Adrenal gland (tissue), 12 donors: ENCODE results near the gene CCNY. TPM values are rescaled to one million over a fixed set of nuclear protein-coding genes. Genes with fewer than 3 reads are reported as not detected.
A peak's percentile ranks its signal among the peaks of the same experiment; 100 is the strongest.

Source experiments
- DNase-seq, 7 donors: peaks; one replicate each; pipeline ENCODE4 v3.0.0-alpha.2; 2019 to 2020
- H3K27ac ChIP-seq, 5 donors: fragments of 200-600 bp; sonication (generic) in 4 of 5; 1 replicate in 3 of 5; 2 replicates in 2 of 5; pipeline versions ENCODE4 v1.5.1 to v1.8.0; 2016 to 2020; ENCODE audit warnings: mild to moderate bottlenecking in 1 of 5
- H3K27me3 ChIP-seq: fragments of 200-600 bp; 2 replicates; pipeline ENCODE4 v1.8.0; 2021
- H3K36me3 ChIP-seq, 2 donors: fragments of 200-600 bp; replicated peaks in 1 of 2; 1 replicate in 1 of 2; 2 replicates in 1 of 2; pipeline versions ENCODE4 v1.5.1 to v1.8.0; 2018 to 2022
- H3K4me1 ChIP-seq, 2 donors: fragments of 200-600 bp; replicated peaks in 1 of 2; 1 replicate in 1 of 2; 2 replicates in 1 of 2; pipeline versions ENCODE4 v1.5.1 to v1.8.0; 2018 to 2021
- H3K4me3 ChIP-seq, 4 donors: fragments of 200-600 bp; sonication (generic) in 3 of 4; one replicate each; pipeline ENCODE4 v1.5.1; 2016 to 2018
- H3K9me3 ChIP-seq, 3 donors: fragments of 200-600 bp; sonication (generic) in 1 of 3; replicated peaks in 1 of 3; 1 replicate in 2 of 3; 2 replicates in 1 of 3; pipeline versions ENCODE4 v1.5.1 to v1.8.0; 2016 to 2021
- POLR2A ChIP-seq, 2 donors: fragments of 450-650 bp; IDR thresholded peaks; one replicate each; pipeline ENCODE4 v1.6.1; 2017; ENCODE audit warnings: antibody characterized with exemption in 2 of 2, mild to moderate bottlenecking in 2 of 2, moderate library complexity in 1 of 2
- WGBS, 4 donors: extraction: QIAGEN DNeasy Blood & Tissue Kit in 2 of 4; methylation state at CpG; one replicate each; pipeline versions ENCODE4 v1.1.5 to v1.1.7; 2013 to 2017; 5-methylcytosine and 5-hydroxymethylcytosine counted together
- intact Hi-C, 2 donors: fragments of 100-400 bp; cut with DNase I; formaldehyde crosslinking; loops; one replicate each; pipeline versions ENCODE4 v1.14.1 to v1.15.0; 2022 to 2023
- polyA plus RNA-seq, 3 donors: library from polyadenylated mRNA; stranded (reverse); fragments of 200-250 nt in 2 of 3; fragments of 350-450 nt in 1 of 3; fragmentation: Illumina TruSeq in 1 of 3; extraction: RNeasy Lipid Tissue Mini Kit (QIAGEN cat#74804) in 1 of 3; gene quantifications; one replicate each; pipeline ENCODE4 v1.2.3, GENCODE V29; 2013 to 2014
- total RNA-seq, 9 donors: library from RNA; depleted of rRNA in 4 of 9; stranded (reverse); fragments of >200 nt in 4 of 9; fragments of 120-200 nt in 1 of 9; fragmentation: NEBNext Ultra II Directional in 1 of 9; extraction: Animal tissue kit (Norgen Biotek cat#: 25700) in 1 of 9; gene quantifications; one replicate each; pipeline versions ENCODE4 v1.1.0 to v1.2.4, GENCODE V29; 2013 to 2023
- TF ChIP-seq, protein P1 (sequence below), 6 experiments: fragments of 450-650 bp in 4 of 6; fragments of 200-600 bp in 2 of 6; sonication (generic) in 1 of 6; IDR thresholded peaks; 1 replicate in 5 of 6; 2 replicates in 1 of 6; pipeline versions ENCODE4 v1.5.1 to v1.8.0; 2016 to 2021; ENCODE audit warnings: antibody characterized with exemption in 6 of 6, mild to moderate bottlenecking in 2 of 6, moderate library complexity in 1 of 6
- donor health status: healthy with polysubstance abuse.
- donor health status: Bipolar disorder and iron deficiency.
- donor health status: DM: yes; HTN: yes; CAD: no.
- donor health status: DM: no; HTN: no; CAD: no.
- donor health status: DM: no; HTN: no; CAD: no.
- donor health status: DM: yes; HTN: yes; CAD: no.

CCNY gene
- total and polyA plus RNA-seq, 12 donors, result 18.3 to 87.0 (median 45.2) TPM

- H3K4me1 ChIP-seq, result peaks cover 21 to 61% of the 10 kb centered on the region in 2 donors
- no peaks in the 10 kb centered on the region for H3K9me3 ChIP-seq
- DNase-seq, result peak; percentile 42 to 75 (median 66)
- H3K27ac ChIP-seq, result peak overlapping the region in 4 of 5 donors; percentile 59 to 82 (median 71)
- H3K36me3 ChIP-seq, result no peaks in the 10 kb centered on the region
- no peak overlapping the region for H3K4me3 ChIP-seq
- 35 to 47% (median 40%) methylated on average over 5 of the region's 5 CpGs for WGBS, 4 donors
- intact Hi-C loops, result no loop called here
- TF ChIP-seq POLR2A (IDR thresholded peaks at IDR 0.05), result peak in 1 of 2 donors; percentile 27
- TF ChIP-seq, protein P1, sequence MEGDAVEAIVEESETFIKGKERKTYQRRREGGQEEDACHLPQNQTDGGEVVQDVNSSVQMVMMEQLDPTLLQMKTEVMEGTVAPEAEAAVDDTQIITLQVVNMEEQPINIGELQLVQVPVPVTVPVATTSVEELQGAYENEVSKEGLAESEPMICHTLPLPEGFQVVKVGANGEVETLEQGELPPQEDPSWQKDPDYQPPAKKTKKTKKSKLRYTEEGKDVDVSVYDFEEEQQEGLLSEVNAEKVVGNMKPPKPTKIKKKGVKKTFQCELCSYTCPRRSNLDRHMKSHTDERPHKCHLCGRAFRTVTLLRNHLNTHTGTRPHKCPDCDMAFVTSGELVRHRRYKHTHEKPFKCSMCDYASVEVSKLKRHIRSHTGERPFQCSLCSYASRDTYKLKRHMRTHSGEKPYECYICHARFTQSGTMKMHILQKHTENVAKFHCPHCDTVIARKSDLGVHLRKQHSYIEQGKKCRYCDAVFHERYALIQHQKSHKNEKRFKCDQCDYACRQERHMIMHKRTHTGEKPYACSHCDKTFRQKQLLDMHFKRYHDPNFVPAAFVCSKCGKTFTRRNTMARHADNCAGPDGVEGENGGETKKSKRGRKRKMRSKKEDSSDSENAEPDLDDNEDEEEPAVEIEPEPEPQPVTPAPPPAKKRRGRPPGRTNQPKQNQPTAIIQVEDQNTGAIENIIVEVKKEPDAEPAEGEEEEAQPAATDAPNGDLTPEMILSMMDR (IDR thresholded peaks at IDR 0.05), result no peak
- H3K27me3 ChIP-seq, result no peaks in the 10 kb centered on the region
Measured at GRCh38 chr10:35421553-35422178, 85.4 kb downstream of the CCNY start.

DNA sequence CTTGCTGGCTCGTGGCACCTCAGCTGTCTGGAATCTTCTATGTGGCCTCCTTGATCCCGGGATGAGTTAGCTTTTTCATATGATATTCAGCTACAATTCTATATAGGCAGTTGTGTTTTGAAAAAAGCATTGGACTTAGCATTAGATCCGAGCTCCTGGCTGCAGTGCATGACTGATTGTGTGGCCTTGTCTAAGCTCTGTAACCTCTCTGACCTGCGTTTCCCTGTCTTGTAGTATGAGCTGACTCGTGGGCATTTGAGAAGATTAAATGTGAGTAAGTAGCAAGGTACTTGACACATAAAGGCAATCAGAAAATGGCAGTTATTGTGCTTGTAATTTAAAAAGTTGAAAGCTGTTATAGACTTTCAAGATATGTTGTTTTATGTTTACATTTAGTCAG lies 85.9 kb downstream of the CCNY start:
- no peaks in the 10 kb centered on the region for H3K36me3 ChIP-seq
- TF ChIP-seq, protein P1 (IDR thresholded peaks at IDR 0.05), result no peak
- TF ChIP-seq POLR2A (IDR thresholded peaks at IDR 0.05), result no peak
- H3K27me3 ChIP-seq, result no peaks in the 10 kb centered on the region
- intact Hi-C loops, result no loop called here
- H3K4me3 ChIP-seq, result no peak overlapping the region
- H3K27ac ChIP-seq, result peak overlapping the region in 3 of 5 donors; percentile 61 to 81 (median 64)
- H3K4me1 ChIP-seq, result peaks cover 21 to 58% of the 10 kb centered on the region in 2 donors
- no peaks in the 10 kb centered on the region for H3K9me3 ChIP-seq
- peak in 5 of 7 donors; percentile 54 to 72 (median 62) for DNase-seq
- 37 to 41% (median 39%) methylated on average over 5 of the region's 5 CpGs for WGBS, 4 donors

- Histone ChIP-seq H3K4me1 (peaks cover 21 to 56% of the 10 kb centered on the region in 2 donors), H3K27ac (no peak overlapping the region), H3K27me3 (no peaks in the 10 kb centered on the region), H3K4me3 (no peak overlapping the region), H3K36me3 (no peaks in the 10 kb centered on the region), H3K9me3 (no peaks in the 10 kb centered on the region)
- no peak for TF ChIP-seq POLR2A (IDR thresholded peaks at IDR 0.05)
- TF ChIP-seq, protein P1 (IDR thresholded peaks at IDR 0.05), result no peak
- DNase-seq, result no peak
- intact Hi-C loops, result no loop called here
- 92 to 97% (median 96%) methylated on average over 11 of the region's 11 CpGs for WGBS, 4 donors
Measured at GRCh38 chr10:35423505-35424306, 87.4 kb downstream of the CCNY start.

GRCh38 chr10:35424680-35425285 lies 88.5 kb downstream of the CCNY start:
- Histone ChIP-seq H3K9me3 (no peaks in the 10 kb centered on the region), H3K36me3 (no peaks in the 10 kb centered on the region), H3K27ac (no peak overlapping the region), H3K4me1 (peaks cover 21 to 49% of the 10 kb centered on the region in 2 donors), H3K27me3 (no peaks in the 10 kb centered on the region), H3K4me3 (no peak overlapping the region)
- no peak for DNase-seq
- 83 to 86% (median 84%) methylated on average over 8 of the region's 8 CpGs for WGBS, 4 donors
- intact Hi-C loops, result no loop called here
- TF ChIP-seq, protein P1 (IDR thresholded peaks at IDR 0.05), result no peak
- TF ChIP-seq POLR2A (IDR thresholded peaks at IDR 0.05), result no peak
